Left kidney (tissue), 2 donors: ENCODE data around the gene PBX1. TPM values are rescaled to one million over a fixed set of nuclear protein-coding genes. Genes with fewer than 3 reads are reported as not detected.

Experiments
- DNase-seq: peaks from one replicate; pipeline ENCODE4 v3.0.0-alpha.2; 2013
- polyA plus RNA-seq: library from polyadenylated mRNA; unstranded; fragments of 120-200 nt; gene quantifications from one replicate; pipeline ENCODE4 v1.2.1, GENCODE V29; 2013; ENCODE audit not compliant: insufficient read length

PBX1 gene
- polyA plus RNA-seq, 1 donor, result 172 TPM

DNA sequence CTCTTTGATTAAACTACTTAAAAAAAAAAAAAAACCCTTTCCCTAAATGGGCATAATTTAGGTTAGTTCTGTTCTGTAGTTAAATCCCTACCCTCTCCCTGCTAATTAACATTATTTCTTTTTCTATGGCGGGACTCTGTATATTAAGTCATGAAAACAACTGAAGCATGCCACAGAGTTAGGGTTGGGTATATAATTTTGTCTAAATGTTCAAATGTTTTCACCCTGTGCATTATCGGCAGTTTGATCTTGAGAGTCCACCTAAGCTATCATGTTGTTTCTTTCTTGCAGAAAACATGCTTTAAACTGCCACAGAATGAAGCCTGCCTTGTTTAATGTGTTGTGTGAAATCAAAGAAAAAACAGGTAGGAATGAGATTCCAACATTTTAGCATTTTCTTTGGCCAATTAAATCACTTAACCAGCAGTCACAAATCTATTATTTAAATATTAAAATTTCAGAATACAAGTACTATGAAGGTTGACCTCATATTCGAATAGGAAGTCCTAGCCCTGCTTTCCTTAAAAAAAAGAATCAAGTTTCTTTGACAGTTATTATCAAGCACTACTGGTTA, 4.0 kb downstream of the PBX1 start:
- DNase-seq, result no peak

DNA sequence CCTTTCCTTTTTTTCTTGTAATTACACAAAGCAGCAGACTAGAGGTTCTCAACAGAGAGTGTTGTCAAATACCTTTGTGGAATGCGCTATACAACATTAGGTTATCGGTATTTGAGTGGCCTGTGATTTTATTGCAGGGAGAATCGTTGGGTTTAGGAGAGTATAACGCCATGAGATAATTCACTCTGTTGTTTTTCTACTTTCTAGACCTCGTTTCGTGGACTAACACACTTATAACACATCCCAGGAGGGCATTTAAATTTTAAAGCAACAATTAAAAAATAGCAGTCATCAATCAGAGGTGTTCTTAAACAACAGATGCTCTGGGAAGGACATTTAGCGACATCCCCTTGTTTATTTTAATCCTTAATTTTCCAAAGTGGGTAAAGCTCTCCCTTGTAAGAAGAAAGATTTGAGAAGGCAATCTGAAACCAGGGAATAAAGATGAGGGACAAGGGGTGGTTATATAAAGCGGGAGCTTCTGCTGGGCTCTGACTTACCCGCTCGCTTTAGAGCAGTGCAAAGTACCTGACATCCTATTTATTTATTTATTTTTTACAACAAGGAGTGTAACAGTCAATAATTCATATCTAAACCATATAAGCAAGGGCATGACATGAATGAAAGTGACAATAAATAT, 4.9 kb downstream of the PBX1 start:
- no peak for DNase-seq

DNA sequence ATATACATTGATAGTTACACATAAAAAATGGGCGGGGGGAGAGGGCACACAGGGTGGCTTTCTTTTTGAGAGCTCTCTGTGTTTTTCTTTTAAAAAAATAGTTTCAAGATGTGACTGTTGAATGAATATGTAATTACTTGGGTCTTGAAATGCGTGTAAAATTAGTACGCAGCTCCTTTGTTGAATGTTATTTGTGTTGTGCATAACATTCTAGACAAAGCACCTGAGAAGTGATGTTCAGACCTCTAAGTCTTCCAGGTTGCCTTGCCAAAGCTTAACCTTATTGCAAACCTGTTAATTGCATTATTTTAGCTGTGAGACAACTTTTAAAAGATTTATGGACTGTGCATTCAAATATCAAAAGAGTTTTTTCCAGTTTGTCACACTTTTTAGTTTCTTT, 5.4 kb downstream of the PBX1 start:
- DNase-seq, result no peak

DNA sequence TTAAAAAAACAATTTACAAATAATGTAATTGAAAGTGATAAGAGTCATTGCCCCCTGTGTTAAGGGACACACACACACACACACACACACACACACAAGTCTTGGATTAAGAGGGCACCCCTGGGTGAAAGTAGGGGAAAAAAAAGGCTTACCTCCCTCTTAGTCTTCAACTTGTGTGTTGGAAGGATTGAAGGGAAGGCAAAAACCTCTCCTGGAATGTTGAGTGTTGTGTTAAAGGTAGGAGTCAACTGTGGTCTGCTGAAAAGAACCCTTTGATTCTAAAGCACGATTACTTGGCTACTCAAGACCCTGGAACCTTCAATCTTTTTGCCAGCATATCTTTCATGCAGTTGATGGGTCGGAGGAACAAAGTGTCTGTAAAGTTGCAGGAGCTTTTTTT, 6.4 kb downstream of the PBX1 start:
- no peak for DNase-seq

DNA sequence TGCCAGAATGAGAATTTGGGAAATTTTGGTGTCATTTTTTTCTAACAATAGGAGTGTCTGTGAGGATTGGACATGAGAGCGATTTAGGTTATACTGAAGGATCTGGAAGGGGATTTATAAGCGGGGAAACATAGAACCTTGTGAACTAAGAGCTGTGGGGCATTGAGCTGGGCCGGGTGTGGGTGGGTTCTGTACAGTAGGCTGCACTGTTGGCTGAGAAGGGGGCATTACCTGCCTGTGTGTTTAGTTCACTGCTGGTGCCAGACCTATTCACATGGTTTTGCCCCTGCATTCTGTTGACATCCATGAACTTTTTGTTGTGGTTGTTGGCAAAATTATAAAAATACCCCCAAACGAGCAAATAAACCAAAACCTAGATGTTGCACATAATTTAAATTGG, 8.8 kb downstream of the PBX1 start:
- no peak for DNase-seq

DNA sequence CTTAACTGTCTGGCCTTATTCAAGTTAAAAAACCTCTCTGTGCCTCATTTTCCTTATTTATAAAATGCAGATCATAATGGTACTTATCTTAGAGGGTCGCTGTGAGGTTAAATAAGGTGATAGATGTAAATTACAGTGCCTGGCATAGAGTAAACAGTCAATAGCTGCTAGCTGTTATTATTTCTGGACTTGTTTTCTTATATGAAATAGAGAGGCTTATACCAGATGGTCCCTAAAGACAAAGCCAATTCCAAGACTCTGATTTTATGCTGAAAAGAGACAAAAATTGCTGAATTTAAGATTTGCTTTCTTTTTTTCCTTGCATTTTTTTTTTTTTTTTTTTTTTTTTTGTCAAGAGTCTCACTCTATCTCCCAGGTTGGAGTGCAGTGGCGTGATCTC, 10.3 kb downstream of the PBX1 start:
- no peak for DNase-seq

DNA sequence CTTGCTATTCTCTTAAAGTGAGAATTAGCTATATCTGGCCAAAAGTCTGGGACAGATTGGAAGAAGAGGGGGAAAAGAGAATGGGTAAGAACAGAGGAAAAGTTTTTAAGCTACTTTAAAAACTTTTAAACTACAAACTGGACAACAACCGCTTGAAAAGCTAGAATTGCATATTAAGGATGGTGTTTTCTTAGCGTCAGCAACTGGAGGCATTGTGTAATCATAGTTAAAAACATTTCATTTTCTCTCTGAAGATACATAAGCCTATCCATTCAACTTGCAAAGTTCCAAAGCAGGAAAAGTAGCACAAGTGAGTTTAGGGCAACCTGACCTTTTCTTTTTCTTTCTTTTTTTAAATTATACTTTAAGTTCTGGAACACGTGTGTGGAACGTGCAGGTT, 10.9 kb downstream of the PBX1 start:
- no peak for DNase-seq

DNA sequence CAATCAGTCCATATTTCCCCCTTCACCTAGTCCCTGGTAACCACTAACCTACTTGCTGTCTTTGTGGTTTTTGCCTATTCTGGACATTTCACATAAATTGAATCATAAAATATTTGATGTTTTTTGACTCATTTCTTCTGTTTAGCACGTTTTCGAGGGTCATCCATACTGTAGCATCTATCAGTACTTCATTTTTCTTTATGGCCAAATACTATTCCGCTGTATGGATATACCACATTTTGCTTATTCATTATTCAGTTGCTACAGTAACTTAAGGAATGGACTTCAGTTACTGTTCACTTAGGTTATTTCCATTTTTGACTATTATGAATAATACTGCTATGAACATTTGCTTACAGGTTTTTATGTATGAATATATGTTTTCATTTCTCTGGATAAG, 12.3 kb downstream of the PBX1 start:
- no peak for DNase-seq

DNA sequence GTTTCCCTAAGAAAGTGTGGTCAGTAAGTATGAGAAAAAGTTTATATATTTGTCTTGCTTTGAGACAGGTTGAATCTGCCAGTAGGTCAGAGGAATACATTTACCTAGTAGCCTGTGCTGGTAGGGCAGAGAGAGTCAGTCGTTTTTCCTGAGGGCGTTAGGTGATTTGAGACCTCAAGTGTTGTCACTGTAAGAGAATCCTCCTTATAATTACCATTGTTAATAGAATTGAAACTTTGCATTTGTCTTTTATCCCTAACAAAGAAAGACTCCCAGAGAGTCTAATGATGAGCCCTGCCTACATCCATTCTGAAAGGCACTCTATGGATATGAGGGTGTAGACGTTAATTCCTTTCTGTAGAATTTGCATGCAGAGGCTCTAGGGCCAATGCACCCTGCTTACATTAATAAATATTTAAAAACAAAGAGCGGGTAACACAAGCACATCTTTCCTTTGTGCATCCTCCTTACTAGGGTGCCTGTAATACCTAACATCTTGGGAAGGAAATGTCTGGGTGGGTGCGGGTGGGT, 16.4 kb downstream of the PBX1 start:
- DNase-seq, result no peak

DNA sequence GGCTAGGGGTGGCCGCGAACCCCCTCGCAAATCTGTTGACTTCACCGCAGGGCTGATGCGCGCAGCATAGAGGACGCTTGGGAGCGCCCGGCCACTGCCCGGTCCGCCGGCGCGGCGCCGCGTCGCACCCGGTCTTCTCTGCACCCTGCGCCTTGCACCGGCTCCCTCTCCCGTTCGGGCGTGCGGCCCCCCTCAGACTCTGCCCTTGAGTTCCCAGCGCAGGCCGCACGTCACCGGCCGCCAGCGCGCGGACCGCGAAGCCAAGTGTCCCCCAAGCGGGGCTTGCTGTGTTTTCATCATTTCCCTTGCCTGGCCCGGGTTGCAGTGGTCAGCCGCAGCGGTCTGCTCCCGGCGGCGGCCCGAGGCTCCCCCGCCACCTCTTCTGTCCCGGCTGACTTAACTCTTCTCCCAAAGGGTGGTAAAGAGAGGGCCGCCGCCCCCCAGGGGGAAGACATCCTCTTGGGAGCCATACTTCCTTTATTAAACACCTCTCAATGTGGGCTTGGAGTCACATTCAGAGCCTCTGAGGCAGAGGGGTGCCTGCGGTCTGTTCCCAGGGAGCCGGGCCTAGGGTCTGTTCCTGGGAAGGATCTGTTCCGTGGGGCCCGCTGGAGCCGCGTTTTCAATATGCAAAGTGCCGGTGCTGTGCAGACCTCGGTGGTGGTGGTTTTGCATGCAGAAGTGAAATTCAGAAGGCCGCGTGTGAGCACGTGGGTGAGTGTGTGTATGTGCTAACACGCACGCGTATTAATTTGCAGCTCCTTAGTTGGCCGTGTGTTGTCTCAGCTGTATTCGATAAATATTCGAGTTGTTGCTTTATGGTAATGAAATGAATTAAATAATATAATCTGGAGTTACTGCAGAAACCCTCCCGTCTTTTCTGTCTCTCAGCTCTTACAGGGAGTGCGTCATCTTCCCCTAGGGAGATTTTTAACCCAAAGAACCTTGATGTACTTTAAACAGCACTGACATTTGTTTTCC, 17.6 kb downstream of the PBX1 start:
- peak; percentile 60 for DNase-seq

DNA sequence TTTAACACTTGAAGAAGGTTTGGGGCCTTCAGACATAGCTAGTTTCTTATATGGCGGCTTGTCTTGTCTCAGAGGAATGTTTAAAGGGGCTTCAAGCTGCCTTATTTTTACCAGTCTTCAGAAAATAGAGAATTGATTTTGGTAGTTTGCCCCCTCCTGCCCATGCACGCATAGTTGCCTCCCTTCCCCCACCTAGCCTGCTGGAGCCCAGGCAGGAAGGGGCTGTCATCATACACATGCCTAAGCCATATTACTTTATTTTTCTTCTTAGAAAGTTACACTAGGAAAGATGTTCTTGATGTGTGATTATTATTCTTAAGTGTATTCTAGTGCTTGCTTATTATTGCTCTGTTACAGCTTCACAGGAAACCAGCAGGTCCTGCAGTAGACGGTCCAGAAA, 18.3 kb downstream of the PBX1 start:
- DNase-seq, result no peak

DNA sequence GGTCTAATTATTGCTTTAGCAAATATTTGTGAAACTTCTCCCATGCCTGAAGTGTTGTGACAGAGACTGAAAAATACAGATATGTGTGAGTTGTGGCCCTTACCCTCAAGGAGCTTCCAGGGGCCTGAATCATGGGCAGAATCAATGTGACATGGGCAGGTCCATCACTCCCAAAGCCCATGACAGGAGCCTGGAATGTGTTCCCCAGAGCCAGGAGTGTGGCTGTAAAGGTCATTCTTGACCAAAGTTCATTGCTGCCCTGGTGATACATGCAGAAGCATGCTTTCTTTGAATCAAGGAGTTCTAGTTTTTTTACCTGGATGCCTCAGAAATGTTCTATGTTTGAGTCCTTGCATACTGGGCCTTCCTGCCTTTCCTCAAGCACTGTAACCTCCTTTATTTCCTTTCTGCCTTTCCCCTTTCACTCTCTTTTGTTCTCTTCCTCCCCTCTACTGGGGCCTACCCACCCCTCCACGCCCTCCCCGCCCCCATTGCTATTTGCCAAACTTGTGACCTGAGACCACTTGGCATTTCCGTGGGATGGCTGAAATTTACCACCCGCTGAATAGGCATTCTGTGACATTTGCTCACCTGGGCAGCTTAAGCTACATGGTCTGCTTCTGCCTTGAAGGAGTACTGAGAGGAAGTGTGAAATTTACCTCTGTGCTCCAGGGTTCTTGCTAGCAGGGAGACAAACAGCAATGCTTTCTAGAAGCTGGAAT, 19.7 kb downstream of the PBX1 start:
- no peak for DNase-seq

DNA sequence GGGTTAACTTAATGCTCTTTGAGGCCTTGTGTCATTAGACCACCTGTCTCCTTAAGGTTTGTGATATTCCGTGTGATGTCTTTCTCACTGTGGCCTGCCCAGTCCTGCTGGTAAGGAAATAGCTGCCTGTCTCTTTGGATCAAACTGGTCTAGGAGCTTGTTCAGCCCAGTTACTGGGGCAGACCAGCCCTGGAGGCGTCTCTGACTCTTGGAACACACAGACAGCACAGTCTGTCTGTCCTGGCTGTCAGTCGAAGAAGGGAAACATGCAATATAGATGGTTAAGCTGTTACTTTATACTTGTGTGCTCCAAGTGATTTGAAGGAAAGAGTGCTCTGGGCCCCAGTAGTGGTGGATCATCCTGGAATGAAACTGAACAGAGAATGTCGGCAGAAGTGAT, 20.4 kb downstream of the PBX1 start:
- no peak for DNase-seq

DNA sequence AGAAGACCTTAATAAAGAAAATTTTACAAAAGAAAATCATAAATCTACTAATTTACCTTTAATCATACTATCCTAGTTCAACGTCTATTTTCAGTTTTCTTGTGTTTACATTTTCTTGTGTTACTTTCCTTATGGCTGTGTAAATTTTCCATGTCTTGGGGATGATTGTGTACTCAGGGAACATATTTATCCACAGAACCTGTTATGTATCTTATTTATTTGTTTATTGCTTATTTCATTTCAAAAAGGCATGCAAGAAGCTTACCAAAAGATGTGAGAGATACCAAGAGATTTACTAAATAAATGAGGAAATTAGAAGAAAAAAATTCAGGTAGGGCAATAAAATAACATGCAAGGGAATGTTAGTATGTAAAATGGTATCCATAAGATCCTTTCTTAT, 22.8 kb downstream of the PBX1 start:
- no peak for DNase-seq

DNA sequence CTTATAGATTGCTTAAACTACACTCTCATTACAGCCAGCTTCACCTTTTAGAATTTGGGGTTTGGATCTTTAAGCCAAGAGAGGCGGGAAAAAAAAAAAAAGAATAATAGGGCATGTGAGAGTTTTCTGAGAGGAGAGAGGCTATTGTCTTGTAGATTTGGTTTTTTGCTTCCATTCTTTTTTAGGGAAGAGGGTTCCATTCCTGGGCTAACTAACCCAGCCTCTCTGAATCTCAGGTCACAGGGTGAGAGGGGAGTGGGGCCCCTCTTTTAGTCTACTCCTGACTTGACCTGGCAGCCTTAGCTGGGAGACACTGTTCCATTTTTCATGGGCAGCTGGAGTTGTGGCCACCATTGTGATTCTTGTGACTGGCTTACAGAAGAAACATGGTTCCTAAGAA, 24.2 kb downstream of the PBX1 start:
- no peak for DNase-seq

DNA sequence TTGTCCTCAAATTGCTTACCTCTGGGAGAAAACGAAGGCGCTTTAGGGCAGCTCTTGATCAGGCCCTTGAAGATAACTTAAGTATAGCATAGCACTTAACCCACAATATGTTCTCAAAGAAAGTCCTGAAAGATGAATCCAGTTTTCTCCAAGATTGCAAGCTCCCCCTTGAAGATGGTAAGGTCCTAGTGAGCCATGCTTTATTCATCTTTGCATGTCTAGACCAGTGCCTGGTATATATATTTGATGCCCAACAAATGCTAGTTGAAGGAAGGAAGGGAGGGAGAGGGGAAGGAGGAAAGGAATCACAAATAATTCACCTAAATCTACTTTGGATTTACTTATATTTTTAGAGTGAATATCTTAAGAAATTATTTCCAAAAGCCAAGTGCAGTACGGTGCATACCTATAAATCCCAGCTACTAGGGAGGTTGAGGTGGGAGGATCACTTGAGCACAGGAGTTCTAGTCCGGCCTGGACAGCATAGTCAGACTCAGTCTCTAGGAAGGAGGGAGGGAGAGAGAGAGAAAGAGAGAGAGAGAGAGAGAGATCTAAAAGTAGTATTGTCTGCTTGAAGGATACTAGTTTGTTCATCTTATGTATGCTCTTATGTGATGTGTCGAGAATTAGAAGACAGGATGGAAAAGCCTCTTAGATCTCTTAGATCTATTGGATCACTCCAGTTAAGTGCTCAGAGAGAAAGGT, 25.0 kb downstream of the PBX1 start:
- no peak for DNase-seq

DNA sequence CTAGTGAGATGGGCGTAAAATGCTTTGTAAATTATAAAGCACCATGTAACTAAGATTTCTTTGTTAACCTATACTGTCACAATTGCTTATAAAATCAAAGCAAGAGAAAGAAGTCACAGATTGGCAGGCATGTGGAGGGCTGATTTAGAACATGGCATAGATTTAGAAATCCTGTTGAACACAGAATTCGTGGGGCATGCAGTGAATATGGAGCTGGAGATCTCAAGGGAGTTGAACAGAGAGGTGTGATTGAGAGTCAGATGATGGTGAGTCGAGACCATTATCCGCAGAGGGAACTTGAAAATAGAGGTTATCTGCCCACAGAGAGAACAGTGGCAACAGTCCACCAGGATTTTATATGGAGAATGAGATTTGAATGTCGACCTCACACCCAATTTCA, 27.6 kb downstream of the PBX1 start:
- DNase-seq, result no peak

DNA sequence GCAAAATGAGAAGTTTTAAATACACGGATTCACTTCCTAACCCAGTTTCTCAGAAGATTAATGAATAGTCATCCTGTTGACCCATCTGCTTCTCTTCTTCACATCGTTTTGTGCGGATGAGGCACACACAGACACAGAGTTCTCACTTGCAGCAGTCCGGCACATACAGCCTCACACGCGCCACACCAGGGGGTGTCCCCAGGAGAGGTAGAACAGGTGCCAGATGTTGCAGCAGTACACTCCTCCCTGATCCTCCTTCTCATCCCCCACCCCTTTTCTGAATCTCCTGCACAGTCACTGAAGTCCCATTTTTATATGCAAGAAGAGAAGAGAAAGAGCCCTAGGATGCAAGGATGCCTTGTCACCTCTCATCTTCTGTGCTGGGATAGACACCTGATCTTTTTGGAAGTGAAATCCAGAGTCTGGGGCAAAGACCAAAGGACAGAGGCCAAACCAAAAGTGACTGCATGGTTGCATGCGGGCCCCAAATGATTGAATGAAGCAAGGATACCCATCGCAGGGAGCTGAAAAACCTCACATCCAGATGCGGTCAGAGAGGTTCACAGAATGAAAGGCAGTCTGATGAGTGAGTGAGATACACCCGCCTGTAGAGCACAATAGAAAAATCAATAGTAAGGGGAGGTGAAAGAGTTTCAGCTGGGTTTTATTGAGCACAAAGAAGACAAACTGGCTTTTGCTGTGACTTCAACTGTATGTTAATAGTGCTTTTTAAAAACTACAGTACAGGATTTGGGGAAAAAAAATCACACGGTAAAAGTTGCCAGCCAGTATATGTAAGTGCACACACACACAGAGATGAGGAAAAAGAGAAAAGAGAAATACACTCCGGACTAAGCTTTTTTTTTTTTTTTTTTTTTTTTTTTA, 28.9 kb downstream of the PBX1 start:
- no peak for DNase-seq

DNA sequence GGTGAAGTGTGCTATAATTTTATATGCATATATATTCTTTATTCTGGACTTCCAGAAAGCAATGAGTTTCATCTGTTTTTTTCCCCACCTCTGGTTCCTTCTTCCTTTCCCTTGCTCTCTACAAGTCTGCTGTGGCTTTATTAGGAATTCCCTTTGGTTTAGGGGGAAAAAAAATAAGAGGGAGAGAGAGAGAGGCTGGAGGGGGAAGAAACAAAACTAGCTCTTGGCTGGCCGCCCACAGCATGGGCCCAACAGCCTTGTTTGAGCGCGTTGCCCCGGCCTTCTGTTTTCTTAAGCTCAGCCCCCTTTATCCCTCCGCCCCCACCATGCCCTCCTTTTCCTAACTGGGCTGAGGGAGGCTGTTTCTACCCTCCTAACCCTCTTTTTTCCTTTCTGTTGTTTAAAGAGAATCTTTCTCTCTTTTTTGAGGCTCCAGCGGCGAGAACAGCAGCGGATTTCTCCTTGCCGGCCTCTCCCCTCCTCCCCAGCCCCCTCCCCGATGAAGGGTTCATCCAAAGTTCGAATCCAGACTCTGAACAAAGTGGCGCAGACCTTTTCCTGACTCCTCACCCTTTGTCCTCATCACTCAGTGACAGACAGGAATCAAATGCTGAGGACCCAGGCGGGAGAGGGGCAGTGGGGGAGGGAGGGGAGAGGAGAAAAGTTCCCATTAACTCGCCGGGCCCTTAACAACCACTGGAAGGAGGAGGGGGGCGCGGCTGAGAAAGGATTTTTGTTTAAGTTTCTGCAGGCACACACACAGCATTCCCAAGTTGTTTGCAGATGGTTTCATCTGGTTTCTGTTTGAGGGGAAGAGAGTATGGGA, 29.7 kb downstream of the PBX1 start:
- DNase-seq, result peak; percentile 91

DNA sequence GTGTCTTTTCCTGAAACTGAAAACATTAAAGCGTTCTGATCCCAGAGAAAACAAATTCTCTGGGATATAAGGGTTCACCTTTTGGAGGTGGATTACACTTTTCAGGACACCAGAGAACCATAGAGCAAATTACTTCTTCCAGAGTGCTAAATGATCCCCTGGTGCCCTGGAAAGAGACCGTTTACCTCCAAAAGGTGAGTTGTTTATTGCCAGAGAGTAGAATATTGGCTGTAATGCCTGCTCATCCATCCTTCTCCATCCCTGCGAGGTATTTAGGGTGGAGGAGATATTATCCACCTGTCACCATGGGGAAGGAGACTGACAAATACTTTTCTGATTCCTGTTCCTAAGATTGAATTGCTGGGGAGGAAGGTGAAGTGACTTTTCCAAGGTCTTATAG, 30.4 kb downstream of the PBX1 start:
- DNase-seq, result no peak
